NB4 (cell line): ENCODE results near the gene ING4.

Experiments
- POLR2A ChIP-seq: IDR thresholded peaks from 2 replicates; pipeline ENCODE4 v1.6.1; 2011; ENCODE audit warnings: mild to moderate bottlenecking; ENCODE audit not compliant: insufficient read length; ENCODE audit errors: extremely low read depth
- TF ChIP-seq, protein P1 (sequence below): IDR thresholded peaks from one replicate; pipeline ENCODE4 v1.5.1; 2012; ENCODE audit warnings: low read depth, low read length
- TF ChIP-seq, protein P2 (sequence below): IDR thresholded peaks from 2 replicates; pipeline ENCODE4 v1.6.1; 2011; ENCODE audit warnings: low read depth, low read length

DNA sequence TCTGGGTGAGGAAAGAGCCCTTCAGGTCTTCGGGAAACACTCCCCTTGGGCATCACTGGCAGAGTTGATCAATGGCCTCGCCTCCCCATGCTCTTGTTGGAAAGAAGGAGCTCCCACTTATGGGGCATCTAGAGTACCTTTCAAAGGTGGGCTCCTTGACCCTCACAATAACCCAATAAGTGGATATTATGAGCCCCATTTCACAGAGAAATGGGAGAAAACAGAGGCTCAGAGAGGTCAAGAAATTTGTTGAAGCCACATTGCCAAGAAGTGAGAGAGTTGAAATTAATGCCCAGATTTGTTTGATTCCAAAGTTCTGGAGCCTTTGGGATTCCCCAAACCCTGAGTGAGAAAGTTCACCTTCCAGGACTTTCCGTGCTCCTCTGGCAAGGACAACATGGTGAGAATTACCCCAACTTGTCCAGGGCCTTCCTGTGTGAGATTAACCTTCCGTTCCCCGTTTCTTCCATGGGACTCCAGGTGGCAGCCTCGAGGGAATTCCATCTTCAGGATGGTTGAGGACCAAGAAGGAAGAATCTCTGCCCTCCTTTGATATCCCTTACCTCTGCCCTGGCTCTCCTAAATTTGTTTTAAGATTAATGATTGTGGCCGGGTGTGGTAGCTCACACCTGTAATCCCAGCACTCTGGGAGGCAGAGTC, 48.3 kb downstream of the ING4 start:
- TF ChIP-seq, protein P1, sequence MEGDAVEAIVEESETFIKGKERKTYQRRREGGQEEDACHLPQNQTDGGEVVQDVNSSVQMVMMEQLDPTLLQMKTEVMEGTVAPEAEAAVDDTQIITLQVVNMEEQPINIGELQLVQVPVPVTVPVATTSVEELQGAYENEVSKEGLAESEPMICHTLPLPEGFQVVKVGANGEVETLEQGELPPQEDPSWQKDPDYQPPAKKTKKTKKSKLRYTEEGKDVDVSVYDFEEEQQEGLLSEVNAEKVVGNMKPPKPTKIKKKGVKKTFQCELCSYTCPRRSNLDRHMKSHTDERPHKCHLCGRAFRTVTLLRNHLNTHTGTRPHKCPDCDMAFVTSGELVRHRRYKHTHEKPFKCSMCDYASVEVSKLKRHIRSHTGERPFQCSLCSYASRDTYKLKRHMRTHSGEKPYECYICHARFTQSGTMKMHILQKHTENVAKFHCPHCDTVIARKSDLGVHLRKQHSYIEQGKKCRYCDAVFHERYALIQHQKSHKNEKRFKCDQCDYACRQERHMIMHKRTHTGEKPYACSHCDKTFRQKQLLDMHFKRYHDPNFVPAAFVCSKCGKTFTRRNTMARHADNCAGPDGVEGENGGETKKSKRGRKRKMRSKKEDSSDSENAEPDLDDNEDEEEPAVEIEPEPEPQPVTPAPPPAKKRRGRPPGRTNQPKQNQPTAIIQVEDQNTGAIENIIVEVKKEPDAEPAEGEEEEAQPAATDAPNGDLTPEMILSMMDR = no peak
- TF ChIP-seq, protein P2, sequence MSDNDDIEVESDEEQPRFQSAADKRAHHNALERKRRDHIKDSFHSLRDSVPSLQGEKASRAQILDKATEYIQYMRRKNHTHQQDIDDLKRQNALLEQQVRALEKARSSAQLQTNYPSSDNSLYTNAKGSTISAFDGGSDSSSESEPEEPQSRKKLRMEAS = no peak
- TF ChIP-seq POLR2A = no peak
